ENCODE data around the gene CSMD2.

CSMD2 gene

GRCh38 chr1:33853431-33853830, 311.6 kb downstream of the CSMD2 start:
- TF ChIP-seq SIN3A (IDR thresholded peaks at IDR 0.05; ENCODE audit: borderline replicate concordance, insufficient read depth, low read length) (no peak), FOXP2 (optimal IDR thresholded peaks at IDR 0.05; ENCODE audit: borderline replicate concordance, extremely low read depth, extremely low read length, insufficient read depth) (no peak), POLR2AphosphoS5 (IDR thresholded peaks at IDR 0.05; ENCODE audit: low read depth, low read length) (no peak), TAF1 (IDR thresholded peaks at IDR 0.05; ENCODE audit: borderline replicate concordance, insufficient read depth, low read length) (no peak)
- TF ChIP-seq, protein P1, sequence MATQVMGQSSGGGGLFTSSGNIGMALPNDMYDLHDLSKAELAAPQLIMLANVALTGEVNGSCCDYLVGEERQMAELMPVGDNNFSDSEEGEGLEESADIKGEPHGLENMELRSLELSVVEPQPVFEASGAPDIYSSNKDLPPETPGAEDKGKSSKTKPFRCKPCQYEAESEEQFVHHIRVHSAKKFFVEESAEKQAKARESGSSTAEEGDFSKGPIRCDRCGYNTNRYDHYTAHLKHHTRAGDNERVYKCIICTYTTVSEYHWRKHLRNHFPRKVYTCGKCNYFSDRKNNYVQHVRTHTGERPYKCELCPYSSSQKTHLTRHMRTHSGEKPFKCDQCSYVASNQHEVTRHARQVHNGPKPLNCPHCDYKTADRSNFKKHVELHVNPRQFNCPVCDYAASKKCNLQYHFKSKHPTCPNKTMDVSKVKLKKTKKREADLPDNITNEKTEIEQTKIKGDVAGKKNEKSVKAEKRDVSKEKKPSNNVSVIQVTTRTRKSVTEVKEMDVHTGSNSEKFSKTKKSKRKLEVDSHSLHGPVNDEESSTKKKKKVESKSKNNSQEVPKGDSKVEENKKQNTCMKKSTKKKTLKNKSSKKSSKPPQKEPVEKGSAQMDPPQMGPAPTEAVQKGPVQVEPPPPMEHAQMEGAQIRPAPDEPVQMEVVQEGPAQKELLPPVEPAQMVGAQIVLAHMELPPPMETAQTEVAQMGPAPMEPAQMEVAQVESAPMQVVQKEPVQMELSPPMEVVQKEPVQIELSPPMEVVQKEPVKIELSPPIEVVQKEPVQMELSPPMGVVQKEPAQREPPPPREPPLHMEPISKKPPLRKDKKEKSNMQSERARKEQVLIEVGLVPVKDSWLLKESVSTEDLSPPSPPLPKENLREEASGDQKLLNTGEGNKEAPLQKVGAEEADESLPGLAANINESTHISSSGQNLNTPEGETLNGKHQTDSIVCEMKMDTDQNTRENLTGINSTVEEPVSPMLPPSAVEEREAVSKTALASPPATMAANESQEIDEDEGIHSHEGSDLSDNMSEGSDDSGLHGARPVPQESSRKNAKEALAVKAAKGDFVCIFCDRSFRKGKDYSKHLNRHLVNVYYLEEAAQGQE (IDR thresholded peaks at IDR 0.05; ENCODE audit: insufficient read depth in 1 of 2, low read depth in 2 of 2, low read length in 2 of 2), result no peak

DNA sequence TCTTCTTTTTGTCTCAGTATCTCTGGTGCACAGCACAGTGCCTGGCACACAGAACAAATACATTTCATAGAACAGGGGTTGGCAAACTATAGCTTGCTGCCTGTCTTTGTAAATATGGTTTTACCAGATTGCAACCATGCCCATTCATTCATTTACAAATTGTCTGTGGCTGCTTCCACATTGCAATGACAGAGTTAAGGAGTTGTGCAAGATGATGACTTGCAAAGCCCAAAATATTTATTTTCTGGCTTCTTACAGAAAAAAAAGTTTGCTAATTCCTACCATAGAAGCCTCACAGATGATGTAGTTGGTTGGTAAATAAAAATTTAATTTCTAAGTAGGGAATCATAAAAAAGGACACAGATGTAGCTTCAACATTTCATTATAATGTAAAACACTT, 312.3 kb downstream of the CSMD2 start:
- TF ChIP-seq POLR2AphosphoS5 (IDR thresholded peaks at IDR 0.05; ENCODE audit: low read depth, low read length) (no peak), TAF1 (IDR thresholded peaks at IDR 0.05; ENCODE audit: borderline replicate concordance, insufficient read depth, low read length) (no peak), FOXP2 (optimal IDR thresholded peaks at IDR 0.05; ENCODE audit: borderline replicate concordance, extremely low read depth, extremely low read length, insufficient read depth) (no peak), SIN3A (IDR thresholded peaks at IDR 0.05; ENCODE audit: borderline replicate concordance, insufficient read depth, low read length) (no peak)
- TF ChIP-seq, protein P1 (IDR thresholded peaks at IDR 0.05; ENCODE audit: insufficient read depth in 1 of 2, low read depth in 2 of 2, low read length in 2 of 2), result no peak

- TF ChIP-seq POLR2AphosphoS5 (IDR thresholded peaks at IDR 0.05; ENCODE audit: low read depth, low read length), result no peak
- no peak for TF ChIP-seq TAF1 (IDR thresholded peaks at IDR 0.05; ENCODE audit: borderline replicate concordance, insufficient read depth, low read length)
- TF ChIP-seq, protein P1 (IDR thresholded peaks at IDR 0.05; ENCODE audit: insufficient read depth in 1 of 2, low read depth in 2 of 2, low read length in 2 of 2), result no peak
These were observed 314.5 kb downstream of the CSMD2 start for GRCh38 chr1:33850481-33850880.

DNA sequence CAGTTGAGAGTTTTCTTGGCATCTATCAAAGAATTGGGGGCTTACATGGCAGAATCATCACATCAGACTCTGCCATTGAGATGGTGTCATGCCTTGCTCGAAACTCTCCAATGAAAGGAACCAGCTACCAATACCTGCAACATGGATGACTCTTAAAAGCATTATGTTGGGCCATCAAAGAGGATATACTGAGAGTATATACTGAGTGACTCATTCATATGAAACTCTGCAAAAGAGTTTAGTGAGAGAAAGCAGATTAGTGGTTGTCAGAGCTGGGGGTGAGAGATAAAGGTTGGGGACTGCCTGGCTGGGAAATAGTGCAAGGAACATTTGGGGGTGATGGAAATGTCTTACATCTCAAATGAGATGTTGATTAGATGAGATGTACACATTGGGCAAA, 315.8 kb downstream of the CSMD2 start:
- TF ChIP-seq POLR2AphosphoS5 (IDR thresholded peaks at IDR 0.05; ENCODE audit: low read depth, low read length) (no peak), SIN3A (IDR thresholded peaks at IDR 0.05; ENCODE audit: borderline replicate concordance, insufficient read depth, low read length) (no peak), FOXP2 (optimal IDR thresholded peaks at IDR 0.05; ENCODE audit: borderline replicate concordance, extremely low read depth, extremely low read length, insufficient read depth) (no peak), TAF1 (IDR thresholded peaks at IDR 0.05; ENCODE audit: borderline replicate concordance, insufficient read depth, low read length) (no peak)
- TF ChIP-seq, protein P1 (IDR thresholded peaks at IDR 0.05; ENCODE audit: insufficient read depth in 1 of 2, low read depth in 2 of 2, low read length in 2 of 2), result no peak

All from PFSK-1 (cell line).